DMS53 (cell line): ENCODE measurements around the gene MYOZ1.
"Not testable (repeated sequence)": the region's sequence is repeated elsewhere in the genome, so short reads cannot be mapped to it uniquely, and the experiment has no call there.

ENCODE experiments used
- DNase-seq: peaks from one replicate; lab custom pipeline; 2025; lab: John Stamatoyannopoulos, UW

MYOZ1 gene

DNA sequence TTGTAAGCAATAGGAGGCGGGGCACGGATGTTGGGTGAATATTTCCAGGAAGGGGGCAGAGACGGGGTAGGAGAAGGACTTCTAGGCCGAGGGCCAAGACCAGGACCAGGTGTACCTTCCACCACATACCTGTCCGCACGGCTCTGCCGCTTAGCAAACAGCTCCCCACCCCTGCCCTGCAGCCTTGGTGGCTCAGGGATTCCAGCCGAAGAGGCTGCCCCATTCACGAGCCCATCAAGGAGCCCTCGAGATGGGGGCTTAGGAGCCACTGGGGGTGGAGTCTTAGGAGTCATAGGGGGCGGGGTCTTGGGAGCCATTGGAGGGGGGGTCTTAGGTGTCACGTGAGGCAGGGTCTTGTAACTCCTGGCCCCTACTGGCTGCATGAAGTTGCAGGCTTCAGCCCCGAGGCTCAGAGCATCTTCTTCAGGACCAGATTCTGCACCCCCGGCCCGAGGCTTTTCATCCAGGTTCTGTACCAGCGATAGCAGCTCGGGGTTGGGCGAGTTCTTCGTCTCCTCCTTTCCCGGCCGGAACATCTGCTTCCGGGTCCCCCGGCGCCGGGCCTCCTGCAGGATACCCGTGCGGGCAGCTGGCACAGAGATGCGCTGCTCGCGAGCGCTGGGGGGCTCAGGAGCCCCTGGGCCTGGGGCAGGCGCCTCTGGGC lies 6.1 kb upstream of the MYOZ1 start:
- peak; percentile 84 for DNase-seq

DNA sequence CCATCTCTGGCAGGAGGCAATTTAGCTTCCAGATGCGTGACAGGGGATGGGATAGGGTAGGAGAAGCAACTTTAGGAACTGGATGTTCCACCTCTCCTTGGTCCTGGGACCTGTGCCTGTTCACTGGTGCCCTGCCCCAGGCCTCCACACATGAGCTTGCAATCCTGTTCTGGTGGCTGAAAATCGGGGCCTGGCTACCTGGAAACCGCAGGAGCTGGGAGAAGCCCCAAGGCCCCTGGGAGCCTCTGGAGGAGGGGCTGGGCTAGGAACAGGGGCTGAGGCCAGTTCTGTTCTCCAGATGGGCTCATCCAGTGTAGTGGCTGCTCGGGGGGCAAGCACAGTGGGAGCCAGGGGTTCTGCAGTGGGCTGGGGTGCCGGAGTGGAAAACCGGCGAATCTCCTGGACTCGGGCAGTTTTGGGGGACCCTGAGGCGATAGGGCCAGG lies 5.3 kb upstream of the MYOZ1 start:
- DNase-seq: no peak

DNA sequence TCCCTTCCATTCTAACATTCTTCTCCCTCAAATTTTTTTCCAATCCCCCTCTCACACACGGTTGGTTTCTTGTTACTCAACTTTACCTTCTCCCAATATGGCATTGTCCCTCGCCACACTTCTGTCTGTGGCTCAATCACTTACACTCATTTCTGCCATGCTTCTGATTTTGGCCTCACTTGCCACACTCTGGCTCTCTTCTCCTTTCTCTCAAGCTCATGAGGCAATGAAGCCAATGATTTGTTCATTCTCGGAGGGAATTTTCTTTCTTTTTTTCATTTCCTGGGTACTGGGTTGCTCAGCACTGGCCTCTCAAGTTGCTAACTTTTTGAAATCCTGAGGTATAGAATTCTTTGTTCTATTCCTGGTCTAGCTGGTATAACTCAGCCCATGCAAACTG lies 4.0 kb upstream of the MYOZ1 start:
- no peak for DNase-seq

DNA sequence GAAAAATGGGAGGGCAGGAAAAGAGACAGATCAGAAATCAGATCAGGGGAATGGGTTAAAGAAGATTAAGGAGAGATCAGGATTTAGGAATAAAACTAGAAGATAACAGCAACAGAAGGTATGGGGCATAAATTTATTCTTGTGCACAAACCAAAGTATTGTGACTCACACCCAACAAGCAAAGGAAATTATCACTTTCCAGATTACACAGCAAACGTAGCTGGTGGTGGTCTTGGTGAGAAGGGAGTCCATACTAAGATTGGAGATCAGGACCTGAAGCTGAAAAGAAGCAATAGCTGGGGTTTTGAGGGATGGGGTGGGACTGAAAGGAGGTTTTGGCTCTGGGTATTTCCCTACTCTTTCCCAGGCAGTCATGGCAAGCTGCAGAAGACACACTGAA lies 3.5 kb upstream of the MYOZ1 start:
- no peak for DNase-seq

DNA sequence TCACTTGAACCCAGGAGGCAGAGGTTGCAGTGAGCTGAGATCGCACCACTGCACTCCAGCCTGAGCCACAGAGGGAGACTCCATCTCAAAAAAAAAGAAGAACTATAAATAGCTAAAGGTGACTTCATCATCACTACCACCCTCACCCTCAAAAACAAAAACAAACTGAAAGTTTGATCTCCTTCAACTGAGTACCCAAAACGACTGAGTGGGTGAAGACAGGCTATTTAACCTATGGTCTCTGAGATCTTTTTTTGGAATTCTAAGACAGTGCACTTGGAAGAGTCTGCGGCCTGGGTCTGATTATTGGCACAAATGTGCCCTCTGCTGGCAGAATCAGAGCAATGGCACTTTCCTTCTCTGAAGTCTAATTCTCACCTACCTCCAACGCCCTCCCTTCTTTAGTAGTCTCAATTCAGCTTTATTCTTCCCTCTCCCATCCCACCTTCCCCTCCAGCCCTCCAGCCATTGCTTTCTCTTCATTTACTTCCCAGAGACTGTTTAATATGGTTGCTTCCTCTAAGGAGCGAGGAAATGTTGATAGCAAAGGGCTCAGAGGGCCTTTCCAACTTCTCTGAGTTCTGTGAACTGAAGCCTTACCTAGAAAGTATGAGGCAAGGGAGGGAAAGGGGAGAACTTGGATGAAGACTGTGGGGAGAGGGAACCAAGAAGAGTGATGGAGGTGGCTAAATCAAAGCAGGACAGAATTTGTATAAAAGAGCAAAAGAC lies 2.9 kb upstream of the MYOZ1 start:
- DNase-seq: peak; percentile 79

DNA sequence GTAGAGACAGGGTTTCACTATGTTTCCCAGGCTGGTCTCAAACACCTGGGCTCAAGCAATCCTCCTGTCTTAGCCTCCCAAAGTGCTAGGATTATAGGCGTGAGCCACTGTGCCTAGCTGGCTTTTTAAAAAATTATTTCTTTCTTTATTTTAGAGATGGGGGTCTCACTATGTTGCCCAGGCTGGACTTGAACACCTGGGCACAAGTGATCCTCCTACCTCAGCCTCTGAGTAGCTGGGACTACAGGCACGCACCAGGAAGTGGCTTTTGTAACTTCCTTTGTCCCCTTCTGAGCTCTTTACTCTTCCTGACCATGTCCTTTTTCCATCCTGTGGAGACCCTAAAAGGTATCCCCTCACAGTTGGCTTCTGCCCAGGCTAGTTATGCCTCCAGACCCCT lies 2.1 kb upstream of the MYOZ1 start:
- DNase-seq: no peak

DNA sequence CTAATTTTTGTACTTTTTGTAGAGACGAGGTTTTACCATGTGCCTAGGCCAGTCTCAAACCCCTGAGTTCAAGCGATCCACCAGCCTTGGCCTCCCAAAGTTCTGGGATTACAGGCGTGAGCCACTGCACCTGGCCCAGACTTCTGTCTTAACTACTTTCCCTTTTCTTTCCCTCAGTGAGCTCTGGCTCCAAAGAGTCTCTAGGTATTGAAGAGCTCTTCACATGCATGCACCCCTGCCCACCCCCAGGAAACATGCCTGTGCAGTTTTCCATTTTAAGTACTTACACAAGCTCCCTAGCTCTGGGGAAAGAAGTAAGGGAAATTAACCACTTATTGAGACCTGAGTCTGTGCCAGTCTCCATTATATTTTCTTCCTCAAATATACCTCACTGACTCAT lies 2.0 kb downstream of the MYOZ1 start:
- DNase-seq: no peak

DNA sequence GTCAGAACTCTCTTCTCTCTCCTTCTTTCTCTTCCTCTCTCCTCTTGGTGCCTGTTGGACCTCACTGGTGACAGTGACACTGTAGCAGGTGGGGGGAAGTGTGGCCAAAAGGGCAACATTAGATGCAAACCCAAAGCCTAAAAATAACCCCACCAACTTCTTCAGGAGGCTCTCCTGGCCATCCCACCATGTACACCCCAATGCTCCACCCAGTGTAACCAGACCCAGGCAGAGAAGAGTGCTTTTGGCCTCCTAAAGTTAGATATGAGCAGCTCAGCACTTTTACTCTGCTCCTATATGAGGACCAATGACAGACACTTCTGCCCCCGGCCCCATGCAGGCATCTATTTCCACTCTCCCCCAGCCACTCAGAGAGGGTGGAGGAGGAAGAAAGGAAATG lies 5.5 kb downstream of the MYOZ1 start:
- DNase-seq: no peak

DNA sequence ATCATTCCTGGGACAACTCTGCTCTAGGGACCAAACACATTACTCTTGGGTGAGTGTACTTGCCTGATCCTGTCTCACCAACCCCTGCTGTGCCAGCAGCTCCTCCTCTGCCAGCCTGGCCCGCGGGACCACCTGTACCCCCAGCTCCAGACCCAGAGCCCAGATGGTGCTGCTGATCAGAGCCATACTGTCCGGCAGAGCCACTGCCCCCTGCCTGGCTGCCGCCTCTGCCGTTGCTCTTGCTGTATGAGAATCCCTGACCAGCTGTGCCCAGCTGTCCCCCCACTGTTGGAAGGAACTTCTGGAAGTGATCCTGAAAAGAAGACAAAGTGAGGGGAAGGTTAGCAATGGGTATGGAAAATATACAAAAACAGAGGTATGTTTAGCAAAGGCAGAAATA lies 6.9 kb downstream of the MYOZ1 start:
- DNase-seq: no peak

DNA sequence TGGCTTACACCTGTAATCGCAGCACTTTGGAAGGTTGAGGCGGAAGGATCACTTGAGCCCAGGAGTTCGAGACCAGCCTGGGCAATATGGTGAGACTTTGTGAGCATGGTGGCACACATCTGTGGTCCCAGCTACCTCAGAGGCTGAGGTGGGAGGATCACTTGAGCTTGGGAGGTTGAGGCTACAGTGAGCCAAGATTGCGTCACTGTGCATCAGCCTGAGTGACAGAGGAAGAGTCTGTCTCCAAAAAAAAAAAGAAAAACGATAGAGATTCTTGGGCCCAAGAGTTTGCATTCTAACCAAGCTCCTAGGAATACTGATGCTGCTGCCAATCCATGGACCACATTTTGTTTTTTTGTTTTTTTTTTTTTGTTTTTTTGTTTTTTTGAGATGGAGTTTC lies 12.1 kb downstream of the MYOZ1 start:
- DNase-seq: no peak

DNA sequence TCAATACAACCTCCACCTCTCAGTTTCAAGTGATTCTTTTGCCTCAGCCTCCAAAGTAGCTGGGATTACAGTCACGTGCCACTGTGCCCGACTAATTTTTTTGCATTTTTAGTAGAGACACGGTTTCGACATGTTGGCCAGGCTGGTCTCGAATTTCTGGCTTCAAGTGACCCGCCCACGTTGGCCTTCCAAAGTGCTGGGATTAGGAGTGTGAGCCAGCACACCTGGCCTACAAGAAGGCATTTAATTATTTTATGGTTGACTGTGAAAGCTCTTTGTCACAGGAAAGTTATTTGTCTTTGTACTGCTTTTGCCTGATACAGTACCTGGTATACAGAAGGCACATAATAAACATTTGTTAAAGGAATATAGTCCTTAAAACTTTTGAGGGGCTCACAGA lies 12.9 kb downstream of the MYOZ1 start:
- DNase-seq: no peak

DNA sequence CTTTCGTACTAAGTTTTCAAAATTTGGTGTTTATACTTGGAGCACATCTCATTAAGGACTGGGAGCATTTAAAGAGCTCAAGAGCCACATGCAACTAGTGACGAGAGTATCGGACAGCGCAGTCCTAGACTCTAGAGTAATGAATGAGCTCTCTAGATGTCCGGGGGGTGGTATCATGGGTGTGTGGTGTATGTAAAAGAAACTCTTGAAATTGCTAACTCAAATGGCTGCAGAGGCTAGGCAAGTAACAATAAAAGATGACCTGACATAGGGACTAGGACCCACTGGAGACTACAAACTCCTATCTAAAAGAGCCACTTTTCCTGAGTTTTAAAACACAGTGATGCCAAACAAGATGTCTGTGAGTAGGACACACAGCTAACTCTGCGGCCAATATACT lies 14.0 kb downstream of the MYOZ1 start:
- no peak for DNase-seq

DNA sequence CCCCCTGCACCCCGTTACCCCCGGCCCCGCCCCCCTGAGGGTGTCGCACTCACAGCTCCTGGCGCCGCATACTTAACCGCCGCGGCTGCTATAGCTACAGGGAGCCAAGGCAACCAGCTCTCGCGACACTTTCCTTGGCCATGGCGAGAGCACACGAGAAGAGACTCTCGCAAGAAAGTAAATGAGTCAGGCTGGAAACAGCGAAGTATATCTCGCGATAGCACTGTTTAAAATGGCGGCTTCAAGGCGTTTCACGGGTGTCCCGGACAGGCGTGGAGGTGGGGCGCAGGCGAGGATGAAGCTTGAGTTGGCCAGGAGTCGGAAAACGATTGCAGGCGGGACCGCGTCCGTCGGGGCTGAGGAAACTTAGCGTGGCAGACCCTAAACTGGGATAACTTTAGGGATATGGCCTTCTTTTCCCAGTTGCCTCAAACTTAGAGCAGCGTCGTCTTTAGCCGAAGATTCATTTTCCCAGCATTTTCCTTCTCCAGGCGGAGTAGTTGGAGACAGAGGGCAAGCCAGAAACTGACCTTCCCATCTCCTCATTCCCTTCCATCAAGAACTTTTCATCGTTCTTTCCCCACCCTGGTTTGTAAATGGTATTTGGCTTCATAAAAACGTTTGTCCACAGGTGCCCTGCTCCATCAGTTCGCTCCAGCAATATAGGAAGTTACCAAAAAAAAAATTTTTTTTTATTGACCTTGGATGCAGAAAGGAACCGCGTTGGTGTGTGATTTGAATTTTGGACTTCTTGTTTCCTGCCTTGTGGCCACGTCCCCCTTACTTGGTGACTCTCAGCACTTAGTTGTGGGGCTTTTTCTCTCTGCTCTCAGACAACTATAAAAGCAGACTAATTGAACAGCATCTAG lies 15.2 kb downstream of the MYOZ1 start:
- DNase-seq: peak; percentile 99

DNA sequence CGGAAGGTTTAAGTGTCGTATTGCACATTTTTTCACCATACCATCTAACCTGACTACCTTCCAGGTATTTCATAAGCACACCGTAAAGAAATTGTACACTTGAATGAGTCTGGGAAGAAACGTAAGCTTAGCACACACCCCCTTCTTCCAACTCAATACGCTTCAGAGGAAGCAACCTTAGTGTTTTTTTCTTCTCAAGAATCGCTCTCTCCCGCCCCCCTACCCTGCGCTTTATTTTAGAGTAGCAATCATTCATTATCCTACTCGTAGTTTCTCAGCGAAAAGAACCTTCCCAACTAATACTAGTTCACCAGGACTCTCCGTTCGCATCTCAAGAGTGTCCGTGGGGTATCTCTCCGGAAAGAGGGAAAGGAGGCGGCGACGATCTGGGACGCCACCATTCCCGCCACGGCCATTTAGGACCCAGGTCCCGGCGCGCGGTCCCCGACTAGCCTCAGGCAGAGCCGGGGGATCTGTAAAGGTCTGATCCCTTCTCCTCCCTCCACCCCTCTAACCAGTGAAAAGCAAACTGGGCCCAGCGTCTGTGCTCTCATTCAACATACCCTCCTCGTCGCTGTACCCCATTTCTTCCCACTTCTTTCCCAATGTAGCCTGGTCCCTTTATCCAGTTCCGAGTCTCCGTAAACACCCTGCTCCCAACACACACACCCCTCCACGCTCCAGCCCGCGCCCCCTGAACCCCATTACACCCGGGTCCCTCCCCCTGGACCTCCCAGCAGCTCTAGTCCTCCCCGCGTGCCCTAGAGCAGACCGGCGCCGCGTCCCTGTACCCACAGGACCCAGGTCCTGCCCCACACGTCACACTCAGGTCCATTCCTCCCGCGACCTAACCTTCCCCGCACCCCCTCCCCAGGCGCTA lies 16.0 kb downstream of the MYOZ1 start:
- DNase-seq: peak; percentile 66

DNA sequence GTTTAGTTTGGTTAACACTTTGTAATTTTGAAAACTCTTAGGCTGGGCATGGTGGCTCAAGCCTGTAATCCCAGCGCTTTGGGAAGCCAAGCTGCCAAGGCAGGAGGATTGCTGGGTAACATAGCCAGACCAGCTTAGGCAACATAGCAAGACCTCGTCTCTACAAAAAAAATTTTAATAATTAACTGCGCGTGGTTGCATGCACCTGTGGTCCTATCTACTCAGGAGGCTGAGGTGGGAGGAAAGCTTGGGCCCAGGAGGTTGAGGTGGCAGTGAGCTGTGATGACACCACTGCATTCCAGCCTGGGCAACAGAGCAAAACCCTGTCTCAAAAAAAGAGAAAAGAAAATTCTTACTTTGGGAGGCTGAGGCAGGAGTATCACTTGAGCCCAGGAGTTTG lies 18.2 kb downstream of the MYOZ1 start:
- no peak for DNase-seq

DNA sequence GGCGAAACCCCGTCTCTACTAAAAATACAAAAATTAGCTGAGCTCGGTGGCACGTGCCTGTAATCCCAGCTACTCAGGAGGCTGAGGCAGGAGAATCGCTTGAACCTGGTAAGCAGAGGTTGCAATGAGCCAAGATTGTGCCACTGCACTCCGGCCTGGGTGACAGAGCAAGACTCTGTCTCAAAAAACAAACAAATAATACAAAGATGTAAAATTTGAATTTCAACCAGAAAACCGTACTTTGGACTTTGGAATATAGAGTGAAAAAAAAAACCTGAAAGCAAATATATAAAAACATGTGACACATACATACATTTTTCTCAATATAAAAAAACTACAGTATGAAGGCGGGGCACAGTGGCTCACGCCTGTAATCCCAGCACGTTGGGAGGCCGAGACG lies 20.3 kb downstream of the MYOZ1 start:
- DNase-seq: not testable (repeated sequence)

DNA sequence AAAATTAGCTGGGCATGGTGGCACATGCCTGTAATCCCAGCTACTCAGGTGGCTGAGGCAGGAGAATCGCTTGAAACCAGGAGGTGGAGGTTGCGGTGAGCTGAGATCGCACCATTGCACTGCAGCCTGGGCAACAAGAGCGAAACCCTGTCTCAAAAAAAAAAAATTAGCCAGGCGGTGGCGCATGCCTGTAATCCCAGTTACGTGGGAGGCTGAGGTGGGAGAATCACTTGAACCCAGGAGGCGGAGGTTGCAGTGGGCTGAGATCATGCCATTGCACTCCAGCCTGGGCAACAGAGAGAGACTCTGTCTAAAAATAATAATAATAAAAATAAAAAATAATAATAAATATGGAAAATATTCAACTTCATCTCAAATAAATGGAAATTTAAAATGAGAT lies 24.1 kb downstream of the MYOZ1 start:
- DNase-seq: not testable (repeated sequence)

DNA sequence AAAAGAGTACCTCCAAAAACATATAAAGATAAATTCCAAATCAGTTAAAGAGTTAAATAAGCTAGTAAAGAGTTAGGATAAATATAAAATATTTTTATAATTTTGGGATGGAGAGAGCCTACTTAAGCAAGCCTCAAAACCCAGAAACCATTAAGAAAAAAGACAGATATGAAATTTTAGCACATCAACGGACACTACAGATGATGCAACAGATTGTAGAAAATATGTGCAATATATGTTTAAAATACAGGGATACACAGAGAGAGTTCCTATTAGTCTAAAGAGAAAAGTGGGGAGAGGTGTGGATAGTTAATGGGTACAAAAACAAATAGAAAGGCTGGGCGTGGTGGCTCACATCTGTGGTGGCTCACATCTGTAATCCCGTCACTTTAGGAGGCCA lies 26.6 kb downstream of the MYOZ1 start:
- DNase-seq: no peak

DNA sequence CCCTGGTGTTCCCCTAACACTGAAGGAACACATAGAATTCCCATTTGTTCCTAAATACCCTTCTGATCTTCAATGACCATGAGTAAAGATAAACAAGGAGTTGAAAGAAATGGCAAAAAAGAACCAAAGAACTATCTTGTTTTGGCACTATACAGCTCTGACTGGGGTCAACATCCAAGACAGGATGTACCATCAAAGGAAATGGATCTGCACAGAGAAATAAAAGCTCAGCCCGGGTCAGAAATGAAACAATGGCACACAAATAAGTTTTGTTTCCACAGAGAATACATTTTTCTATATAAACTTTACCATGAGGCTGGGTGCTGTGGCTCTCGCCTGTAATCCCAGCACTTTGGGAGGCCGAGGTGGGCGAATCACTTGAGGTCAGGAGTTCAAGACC lies 32.2 kb downstream of the MYOZ1 start:
- no peak for DNase-seq

DNA sequence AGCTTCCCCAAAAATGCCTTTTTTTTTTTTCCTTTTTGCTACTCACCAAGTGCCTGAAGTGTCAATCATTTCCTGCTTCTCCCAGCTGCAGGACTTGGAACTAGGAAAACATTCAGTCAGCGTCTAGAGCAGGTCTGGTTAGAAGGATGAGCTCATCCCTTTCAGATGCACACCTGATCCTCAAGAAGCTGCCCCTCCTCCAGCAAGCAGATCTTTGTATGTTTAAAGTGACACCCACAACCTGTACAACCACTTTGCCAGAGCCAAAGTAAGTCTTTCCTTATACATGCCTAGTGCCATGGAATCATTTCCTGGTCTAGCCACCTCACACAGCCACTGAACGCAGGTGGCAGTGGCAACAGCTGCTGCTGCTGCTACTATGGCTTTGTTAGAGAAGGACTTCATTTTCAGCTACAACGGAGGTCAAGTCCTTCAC lies 39.8 kb downstream of the MYOZ1 start:
- DNase-seq: peak; percentile 97

DNA sequence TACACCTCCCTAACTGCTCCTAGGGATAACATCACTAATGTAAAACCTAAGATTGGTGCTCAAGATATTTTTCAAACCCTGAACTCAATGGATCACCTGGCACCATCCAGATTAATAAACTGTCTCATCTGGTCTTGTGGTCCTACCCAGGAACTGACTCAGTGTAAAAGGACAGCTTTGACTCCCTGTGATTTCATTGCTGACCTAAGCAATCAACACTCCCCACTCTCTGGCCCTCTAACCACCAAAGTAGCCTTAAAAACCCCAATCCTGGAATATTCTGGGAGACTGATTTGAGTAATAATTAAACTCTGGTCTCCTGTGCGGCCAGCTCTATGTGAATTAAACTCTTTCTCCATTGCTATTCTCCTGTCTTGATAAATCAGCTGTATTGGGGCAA lies 43.9 kb downstream of the MYOZ1 start:
- no peak for DNase-seq

DNA sequence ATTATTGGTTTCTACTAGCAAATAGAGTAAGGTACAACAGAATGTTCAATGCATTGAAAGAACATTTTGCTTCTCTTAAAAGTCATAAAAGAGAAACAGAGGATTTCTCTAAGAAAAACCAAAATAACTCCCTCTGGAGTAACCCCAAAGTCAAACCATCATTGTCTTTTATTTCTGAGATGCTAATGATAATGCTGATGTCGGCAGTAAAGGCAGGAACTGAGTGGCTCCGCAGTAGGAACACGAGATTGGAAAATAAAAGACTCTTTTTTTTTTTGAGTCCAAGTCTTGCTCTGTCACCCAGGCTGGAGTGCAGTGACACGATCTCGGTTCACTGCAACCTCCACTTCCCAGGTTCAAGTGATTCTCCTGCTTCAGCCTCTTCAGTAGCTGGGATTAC lies 47.5 kb downstream of the MYOZ1 start:
- DNase-seq: no peak
